Epithelial cell of esophagus (primary cell): ENCODE results near the gene HPSE.
A peak's percentile ranks its signal among the peaks of the same experiment; 100 is the strongest.
"Not testable (repeated sequence)": the region's sequence is repeated elsewhere in the genome, so short reads cannot be mapped to it uniquely, and the experiment has no call there.

Source experiments
- DNase-seq: peaks from one replicate; pipeline ENCODE4 v3.0.0; 2010; ENCODE audit warnings: low read depth
- H3K4me3 ChIP-seq: 2 replicates; pipeline ENCODE4 v1.5.1; 2011; ENCODE audit warnings: mild to moderate bottlenecking, low read length, control low read depth
- CTCF ChIP-seq: IDR thresholded peaks from 2 replicates; pipeline ENCODE4 v1.5.1; 2011; ENCODE audit warnings: low read depth, mild to moderate bottlenecking, low read length, control low read depth, inconsistent platforms; ENCODE audit not compliant: insufficient read depth; ENCODE audit errors: missing control alignments

The HPSE gene

GRCh38 chr4:83307920-83308319, 26.7 kb downstream of the HPSE start:
- peak; percentile 19 for DNase-seq
- no peak for TF ChIP-seq CTCF
- H3K4me3 ChIP-seq, result no peak overlapping the region

GRCh38 chr4:83305187-83305586, 29.5 kb downstream of the HPSE start:
- DNase-seq, result no peak

GRCh38 chr4:83297548-83298260, 36.9 kb downstream of the HPSE start:
- H3K4me3 ChIP-seq, result no peak overlapping the region

More at GRCh38 chr4:83305187-83305586, 29.5 kb downstream of the HPSE start:
- no peak for TF ChIP-seq CTCF
- H3K4me3 ChIP-seq, result no peak overlapping the region

GRCh38 chr4:83293305-83294046, 41.2 kb downstream of the HPSE start:
- no peak for DNase-seq
- no peak overlapping the region for H3K4me3 ChIP-seq
- no peak for TF ChIP-seq CTCF

More at GRCh38 chr4:83297548-83298260, 36.9 kb downstream of the HPSE start:
- TF ChIP-seq CTCF, result no peak
- peak; percentile 27 for DNase-seq

- not testable (repeated sequence) for DNase-seq, H3K4me3 ChIP-seq
These were observed 44.4 kb downstream of the HPSE start for GRCh38 chr4:83290059-83290774.

GRCh38 chr4:83288381-83288780, 46.3 kb downstream of the HPSE start:
- H3K4me3 ChIP-seq, DNase-seq: not testable (repeated sequence)

- peak; percentile 31 for DNase-seq
- peak overlapping the region; percentile 70 for H3K4me3 ChIP-seq
- TF ChIP-seq CTCF, result no peak
These were observed 49.6 kb downstream of the HPSE start for GRCh38 chr4:83285055-83285407.
